Measurements from ENCODE around the gene DOCK2. TPM values are rescaled to one million over a fixed set of nuclear protein-coding genes. Genes with fewer than 3 reads are reported as not detected.

DOCK2 gene
- total RNA-seq, 1 experiment from 2014 or later: 4.6 TPM

DNA sequence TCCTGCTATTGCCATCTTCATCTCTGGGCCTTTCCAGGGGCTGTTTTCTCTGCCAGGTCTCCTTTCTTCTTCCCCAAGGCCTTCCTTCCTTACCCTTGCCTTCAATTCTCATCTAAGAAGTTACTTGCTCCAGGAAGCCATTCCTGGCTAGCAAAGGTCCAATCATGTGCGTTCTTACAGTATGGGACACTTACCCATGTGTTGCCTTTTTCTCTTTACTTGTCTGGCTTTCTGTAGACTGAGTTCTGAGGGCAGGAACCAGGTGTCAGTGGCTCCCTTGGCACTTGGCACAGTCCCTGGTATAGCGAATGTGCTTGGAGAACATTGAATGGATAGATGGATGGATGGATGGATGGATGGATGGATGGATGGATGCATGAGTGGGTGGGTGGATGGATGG, 478.9 kb downstream of the DOCK2 start:
- H3K27me3 Mint-ChIP-seq (ENCODE audit: low read depth): peaks cover 17% of the 10 kb centered on the region
- TF ChIP-seq, protein P1, sequence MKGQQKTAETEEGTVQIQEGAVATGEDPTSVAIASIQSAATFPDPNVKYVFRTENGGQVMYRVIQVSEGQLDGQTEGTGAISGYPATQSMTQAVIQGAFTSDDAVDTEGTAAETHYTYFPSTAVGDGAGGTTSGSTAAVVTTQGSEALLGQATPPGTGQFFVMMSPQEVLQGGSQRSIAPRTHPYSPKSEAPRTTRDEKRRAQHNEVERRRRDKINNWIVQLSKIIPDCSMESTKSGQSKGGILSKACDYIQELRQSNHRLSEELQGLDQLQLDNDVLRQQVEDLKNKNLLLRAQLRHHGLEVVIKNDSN (CRISPR knock-in tag; IDR thresholded peaks at IDR 0.05): no peak
- TF ChIP-seq, protein P2, sequence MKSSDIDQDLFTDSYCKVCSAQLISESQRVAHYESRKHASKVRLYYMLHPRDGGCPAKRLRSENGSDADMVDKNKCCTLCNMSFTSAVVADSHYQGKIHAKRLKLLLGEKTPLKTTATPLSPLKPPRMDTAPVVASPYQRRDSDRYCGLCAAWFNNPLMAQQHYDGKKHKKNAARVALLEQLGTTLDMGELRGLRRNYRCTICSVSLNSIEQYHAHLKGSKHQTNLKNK (CRISPR knock-in tag; IDR thresholded peaks at IDR 0.05): no peak
- TF ChIP-seq ZNF138 (CRISPR knock-in tag; conservative IDR thresholded peaks at IDR 0.05) (no peak), RELA (CRISPR knock-in tag; IDR thresholded peaks at IDR 0.05; ENCODE audit: borderline replicate concordance) (no peak), RORB (CRISPR knock-in tag; IDR thresholded peaks at IDR 0.05) (no peak), JUN (CRISPR knock-in tag; IDR thresholded peaks at IDR 0.05) (no peak), ZNF263 (CRISPR knock-in tag; IDR thresholded peaks at IDR 0.05; ENCODE audit: low read depth) (no peak), SP1 (CRISPR knock-in tag; conservative IDR thresholded peaks at IDR 0.05) (no peak), PRRX2 (CRISPR knock-in tag; IDR thresholded peaks at IDR 0.05) (no peak)
- TF ChIP-seq, protein P3, sequence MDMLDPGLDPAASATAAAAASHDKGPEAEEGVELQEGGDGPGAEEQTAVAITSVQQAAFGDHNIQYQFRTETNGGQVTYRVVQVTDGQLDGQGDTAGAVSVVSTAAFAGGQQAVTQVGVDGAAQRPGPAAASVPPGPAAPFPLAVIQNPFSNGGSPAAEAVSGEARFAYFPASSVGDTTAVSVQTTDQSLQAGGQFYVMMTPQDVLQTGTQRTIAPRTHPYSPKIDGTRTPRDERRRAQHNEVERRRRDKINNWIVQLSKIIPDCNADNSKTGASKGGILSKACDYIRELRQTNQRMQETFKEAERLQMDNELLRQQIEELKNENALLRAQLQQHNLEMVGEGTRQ (CRISPR knock-in tag; IDR thresholded peaks at IDR 0.05): no peak
- TF ChIP-seq, protein P4, sequence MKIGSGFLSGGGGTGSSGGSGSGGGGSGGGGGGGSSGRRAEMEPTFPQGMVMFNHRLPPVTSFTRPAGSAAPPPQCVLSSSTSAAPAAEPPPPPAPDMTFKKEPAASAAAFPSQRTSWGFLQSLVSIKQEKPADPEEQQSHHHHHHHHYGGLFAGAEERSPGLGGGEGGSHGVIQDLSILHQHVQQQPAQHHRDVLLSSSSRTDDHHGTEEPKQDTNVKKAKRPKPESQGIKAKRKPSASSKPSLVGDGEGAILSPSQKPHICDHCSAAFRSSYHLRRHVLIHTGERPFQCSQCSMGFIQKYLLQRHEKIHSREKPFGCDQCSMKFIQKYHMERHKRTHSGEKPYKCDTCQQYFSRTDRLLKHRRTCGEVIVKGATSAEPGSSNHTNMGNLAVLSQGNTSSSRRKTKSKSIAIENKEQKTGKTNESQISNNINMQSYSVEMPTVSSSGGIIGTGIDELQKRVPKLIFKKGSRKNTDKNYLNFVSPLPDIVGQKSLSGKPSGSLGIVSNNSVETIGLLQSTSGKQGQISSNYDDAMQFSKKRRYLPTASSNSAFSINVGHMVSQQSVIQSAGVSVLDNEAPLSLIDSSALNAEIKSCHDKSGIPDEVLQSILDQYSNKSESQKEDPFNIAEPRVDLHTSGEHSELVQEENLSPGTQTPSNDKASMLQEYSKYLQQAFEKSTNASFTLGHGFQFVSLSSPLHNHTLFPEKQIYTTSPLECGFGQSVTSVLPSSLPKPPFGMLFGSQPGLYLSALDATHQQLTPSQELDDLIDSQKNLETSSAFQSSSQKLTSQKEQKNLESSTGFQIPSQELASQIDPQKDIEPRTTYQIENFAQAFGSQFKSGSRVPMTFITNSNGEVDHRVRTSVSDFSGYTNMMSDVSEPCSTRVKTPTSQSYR (CRISPR knock-in tag; IDR thresholded peaks at IDR 0.05): no peak
- TF ChIP-seq, protein P5, sequence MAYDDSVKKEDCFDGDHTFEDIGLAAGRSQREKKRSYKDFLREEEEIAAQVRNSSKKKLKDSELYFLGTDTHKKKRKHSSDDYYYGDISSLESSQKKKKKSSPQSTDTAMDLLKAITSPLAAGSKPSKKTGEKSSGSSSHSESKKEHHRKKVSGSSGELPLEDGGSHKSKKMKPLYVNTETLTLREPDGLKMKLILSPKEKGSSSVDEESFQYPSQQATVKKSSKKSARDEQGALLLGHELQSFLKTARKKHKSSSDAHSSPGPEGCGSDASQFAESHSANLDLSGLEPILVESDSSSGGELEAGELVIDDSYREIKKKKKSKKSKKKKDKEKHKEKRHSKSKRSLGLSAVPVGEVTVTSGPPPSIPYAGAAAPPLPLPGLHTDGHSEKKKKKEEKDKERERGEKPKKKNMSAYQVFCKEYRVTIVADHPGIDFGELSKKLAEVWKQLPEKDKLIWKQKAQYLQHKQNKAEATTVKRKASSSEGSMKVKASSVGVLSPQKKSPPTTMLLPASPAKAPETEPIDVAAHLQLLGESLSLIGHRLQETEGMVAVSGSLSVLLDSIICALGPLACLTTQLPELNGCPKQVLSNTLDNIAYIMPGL (CRISPR knock-in tag; IDR thresholded peaks at IDR 0.05): no peak
- no peak overlapping the region for H3K27ac Mint-ChIP-seq
- ATAC-seq: no peak
- no peak for DNase-seq (ENCODE audit: low spot score)
- POLR2A ChIA-PET: no interaction called here
- peaks cover 15% of the 10 kb centered on the region for H3K36me3 Mint-ChIP-seq
- H3K4me3 Mint-ChIP-seq: no peak overlapping the region
- H3K9me3 Mint-ChIP-seq: peaks cover 28% of the 10 kb centered on the region
- peaks cover 32% of the 10 kb centered on the region for H3K4me1 Mint-ChIP-seq
- CTCF ChIA-PET: interaction anchor here (1.5 kb wide), 1 partner anchor 45 kb away, joined by 3 read pairs; no protein-coding TSS in a partner anchor

DNA sequence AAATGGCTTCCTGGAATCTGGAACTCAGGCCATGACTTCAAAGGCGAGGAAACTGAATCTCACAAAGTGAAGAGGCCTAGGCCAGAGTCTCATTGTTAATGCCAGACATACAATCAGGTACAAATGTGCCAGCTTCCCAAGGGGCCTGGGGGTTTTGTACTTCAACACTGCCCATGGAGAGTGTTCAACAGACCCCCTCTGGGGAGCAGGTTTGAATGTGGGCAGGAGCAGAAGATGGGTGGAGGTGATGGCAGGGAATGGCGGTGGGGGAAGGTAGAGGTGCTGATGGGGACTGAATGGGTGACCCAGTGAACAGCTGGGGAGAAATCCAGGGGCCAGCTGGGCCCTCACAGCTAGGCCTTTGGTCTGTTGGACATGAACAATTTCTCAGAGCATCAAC, 480.7 kb downstream of the DOCK2 start:
- ChIA-PET CTCF (no interaction called here), POLR2A (no interaction called here)
- peaks cover 2% of the 10 kb centered on the region; the same call in 1 of the 2 replicates for H3K27me3 Mint-ChIP-seq (ENCODE audit: low read depth)
- ATAC-seq (no peak), DNase-seq (ENCODE audit: low spot score) (no peak)
- H3K27ac Mint-ChIP-seq: no peak overlapping the region
- H3K4me3 Mint-ChIP-seq: no peak overlapping the region
- H3K36me3 Mint-ChIP-seq: peaks cover 15% of the 10 kb centered on the region
- peaks cover 22% of the 10 kb centered on the region for H3K4me1 Mint-ChIP-seq
- peaks cover 28% of the 10 kb centered on the region for H3K9me3 Mint-ChIP-seq
- TF ChIP-seq, protein P6, sequence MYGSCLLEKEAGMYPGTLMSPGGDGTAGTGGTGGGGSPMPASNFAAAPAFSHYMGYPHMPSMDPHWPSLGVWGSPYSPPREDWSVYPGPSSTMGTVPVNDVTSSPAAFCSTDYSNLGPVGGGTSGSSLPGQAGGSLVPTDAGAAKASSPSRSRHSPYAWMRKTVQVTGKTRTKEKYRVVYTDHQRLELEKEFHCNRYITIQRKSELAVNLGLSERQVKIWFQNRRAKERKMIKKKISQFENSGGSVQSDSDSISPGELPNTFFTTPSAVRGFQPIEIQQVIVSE (CRISPR knock-in tag; IDR thresholded peaks at IDR 0.05; ENCODE audit: borderline replicate concordance): no peak
- TF ChIP-seq, protein P3 (CRISPR knock-in tag; IDR thresholded peaks at IDR 0.05): no peak
- TF ChIP-seq TEAD1 (CRISPR knock-in tag; IDR thresholded peaks at IDR 0.05) (no peak), IRF2 (CRISPR knock-in tag; IDR thresholded peaks at IDR 0.05; ENCODE audit: borderline replicate concordance, low read depth) (no peak), RORB (CRISPR knock-in tag; IDR thresholded peaks at IDR 0.05) (no peak), ZNF416 (CRISPR knock-in tag; IDR thresholded peaks at IDR 0.05) (no peak), EMX1 (CRISPR knock-in tag; IDR thresholded peaks at IDR 0.05) (no peak), ZNF671 (CRISPR knock-in tag; IDR thresholded peaks at IDR 0.05) (no peak), ZNF138 (CRISPR knock-in tag; conservative IDR thresholded peaks at IDR 0.05) (no peak), FOXJ3 (CRISPR knock-in tag; IDR thresholded peaks at IDR 0.05; ENCODE audit: borderline replicate concordance) (no peak), RELA (CRISPR knock-in tag; IDR thresholded peaks at IDR 0.05; ENCODE audit: borderline replicate concordance) (no peak), OVOL2 (CRISPR knock-in tag; IDR thresholded peaks at IDR 0.05; ENCODE audit: borderline replicate concordance) (no peak), ZNF232 (CRISPR knock-in tag; IDR thresholded peaks at IDR 0.05) (no peak), ESRRA (CRISPR knock-in tag; IDR thresholded peaks at IDR 0.05; ENCODE audit: borderline replicate concordance) (no peak)
- TF ChIP-seq, protein P7, sequence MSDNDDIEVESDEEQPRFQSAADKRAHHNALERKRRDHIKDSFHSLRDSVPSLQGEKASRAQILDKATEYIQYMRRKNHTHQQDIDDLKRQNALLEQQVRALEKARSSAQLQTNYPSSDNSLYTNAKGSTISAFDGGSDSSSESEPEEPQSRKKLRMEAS (CRISPR knock-in tag; IDR thresholded peaks at IDR 0.05): no peak
- TF ChIP-seq, protein P8, sequence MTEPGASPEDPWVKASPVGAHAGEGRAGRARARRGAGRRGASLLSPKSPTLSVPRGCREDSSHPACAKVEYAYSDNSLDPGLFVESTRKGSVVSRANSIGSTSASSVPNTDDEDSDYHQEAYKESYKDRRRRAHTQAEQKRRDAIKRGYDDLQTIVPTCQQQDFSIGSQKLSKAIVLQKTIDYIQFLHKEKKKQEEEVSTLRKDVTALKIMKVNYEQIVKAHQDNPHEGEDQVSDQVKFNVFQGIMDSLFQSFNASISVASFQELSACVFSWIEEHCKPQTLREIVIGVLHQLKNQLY (CRISPR knock-in tag; IDR thresholded peaks at IDR 0.05): no peak
- TF ChIP-seq, protein P9, sequence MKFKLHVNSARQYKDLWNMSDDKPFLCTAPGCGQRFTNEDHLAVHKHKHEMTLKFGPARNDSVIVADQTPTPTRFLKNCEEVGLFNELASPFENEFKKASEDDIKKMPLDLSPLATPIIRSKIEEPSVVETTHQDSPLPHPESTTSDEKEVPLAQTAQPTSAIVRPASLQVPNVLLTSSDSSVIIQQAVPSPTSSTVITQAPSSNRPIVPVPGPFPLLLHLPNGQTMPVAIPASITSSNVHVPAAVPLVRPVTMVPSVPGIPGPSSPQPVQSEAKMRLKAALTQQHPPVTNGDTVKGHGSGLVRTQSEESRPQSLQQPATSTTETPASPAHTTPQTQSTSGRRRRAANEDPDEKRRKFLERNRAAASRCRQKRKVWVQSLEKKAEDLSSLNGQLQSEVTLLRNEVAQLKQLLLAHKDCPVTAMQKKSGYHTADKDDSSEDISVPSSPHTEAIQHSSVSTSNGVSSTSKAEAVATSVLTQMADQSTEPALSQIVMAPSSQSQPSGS (CRISPR knock-in tag; IDR thresholded peaks at IDR 0.05; ENCODE audit: borderline replicate concordance, low read depth): no peak

All from WTC11 (cell line).